Kidney epithelial cell (primary cell): ENCODE results near the gene MYH13. TPM values are rescaled to one million over a fixed set of nuclear protein-coding genes. Genes with fewer than 3 reads are reported as not detected.

Experiments used
- DNase-seq: peaks from one replicate; pipeline ENCODE4 v3.0.0-alpha.2; 2010; ENCODE audit warnings: low read depth
- H3K27me3 ChIP-seq: 2 replicates; pipeline ENCODE4 v1.6.0; 2011; ENCODE audit warnings: low read length; ENCODE audit not compliant: control insufficient read depth, insufficient read depth
- H3K36me3 ChIP-seq: 2 replicates; pipeline ENCODE4 v1.5.1; 2011; ENCODE audit warnings: low read length; ENCODE audit not compliant: control insufficient read depth, insufficient read depth
- H3K4me3 ChIP-seq: 2 replicates; pipeline ENCODE4 v1.5.1; 2011; ENCODE audit warnings: low read depth, mild to moderate bottlenecking, control low read depth, low read length
- CTCF ChIP-seq: IDR thresholded peaks from 2 replicates; pipeline ENCODE4 v1.5.1; 2011; ENCODE audit warnings: mild to moderate bottlenecking, moderate library complexity, low read length, control low read depth, inconsistent platforms; ENCODE audit not compliant: insufficient read depth, poor library complexity, severe bottlenecking
- total RNA-seq: library from RNA; depleted of rRNA; stranded (reverse); fragments of >200 nt; gene quantifications from 2 replicates; pipeline ENCODE4 v1.2.3, GENCODE V29; 2015

The MYH13 gene
- total RNA-seq, 1 donor from 2014 or later, result not detected

DNA sequence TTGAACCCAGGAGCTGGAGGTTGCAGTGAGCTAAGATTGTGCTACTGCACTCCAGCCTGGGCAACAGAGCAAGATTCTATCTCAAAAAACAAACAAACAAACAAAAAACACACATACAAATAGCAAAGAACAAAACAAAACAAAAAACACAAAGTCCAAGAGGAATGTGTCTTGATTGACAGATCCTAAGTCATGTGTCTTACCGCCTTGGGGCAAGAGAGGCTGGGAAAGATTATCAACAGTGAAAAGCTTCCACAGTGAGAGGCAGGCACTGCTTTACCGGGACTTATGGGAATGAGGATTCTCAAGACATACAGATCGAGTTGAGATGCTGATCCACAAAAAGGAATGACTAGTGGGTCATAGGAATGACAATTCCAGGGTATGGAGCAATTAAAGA is 111.7 kb downstream of the MYH13 start:
- Histone ChIP-seq H3K36me3 (no peaks in the 10 kb centered on the region), H3K27me3 (no peaks in the 10 kb centered on the region), H3K4me3 (no peak overlapping the region)
- no peak for TF ChIP-seq CTCF
- DNase-seq, result no peak

DNA sequence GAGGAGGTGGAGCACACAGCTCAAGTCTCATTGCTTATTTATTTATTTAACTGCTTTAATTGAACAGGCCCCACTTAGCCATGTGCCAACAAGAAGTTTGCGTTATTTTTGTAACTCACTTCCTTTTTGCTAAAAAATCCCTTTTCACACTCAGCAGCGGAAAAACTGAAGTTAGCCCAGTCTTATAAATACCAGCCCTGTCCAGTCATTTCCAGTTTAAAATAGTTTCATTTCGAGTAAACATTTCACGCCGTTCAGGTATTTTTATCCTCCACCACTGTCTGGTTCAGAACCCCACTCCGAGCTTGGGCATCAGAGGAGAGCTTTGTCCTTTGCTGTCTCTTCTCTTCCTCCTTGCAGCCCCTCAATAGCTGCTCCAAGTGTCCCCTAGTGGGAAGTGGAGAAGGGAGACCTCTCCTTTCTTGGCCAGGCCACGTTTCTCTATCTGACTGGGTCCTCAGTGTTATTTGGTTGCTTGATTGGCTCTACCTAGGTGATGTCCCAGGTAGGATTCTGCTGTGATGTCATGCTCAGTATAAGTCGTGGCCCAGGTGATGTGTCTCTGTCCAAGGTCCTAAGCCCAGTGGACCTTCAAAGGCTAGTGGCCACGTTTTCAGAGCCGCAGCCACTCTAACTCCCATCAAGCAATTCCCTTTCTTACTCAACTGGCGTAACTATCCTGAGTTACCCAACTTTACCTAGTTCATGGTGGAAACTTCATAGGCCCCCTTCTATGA is 121.4 kb downstream of the MYH13 start:
- TF ChIP-seq CTCF, result no peak
- no peak overlapping the region for H3K4me3 ChIP-seq
- H3K36me3 ChIP-seq, result no peaks in the 10 kb centered on the region
- no peak for DNase-seq
- no peaks in the 10 kb centered on the region for H3K27me3 ChIP-seq

Other genes with a start within 250 kb of the MYH13 start
- 3.4 and 3.6 TPM in 2 replicates for gene GAS7, start 174.4 kb downstream of the MYH13 start, total RNA-seq
- gene MYH8, start 48.9 kb upstream of the MYH13 start, total RNA-seq, result not detected in 2 replicates
- not detected in 2 replicates for gene MYH4, start 96.6 kb upstream of the MYH13 start, total RNA-seq
- not detected in 2 replicates for gene MYH1, start 145.5 kb upstream of the MYH13 start, total RNA-seq
- gene MYH2, start 176.7 kb upstream of the MYH13 start, total RNA-seq, result not detected in 2 replicates